Measurements from ENCODE around the gene TM4SF20.

DNA sequence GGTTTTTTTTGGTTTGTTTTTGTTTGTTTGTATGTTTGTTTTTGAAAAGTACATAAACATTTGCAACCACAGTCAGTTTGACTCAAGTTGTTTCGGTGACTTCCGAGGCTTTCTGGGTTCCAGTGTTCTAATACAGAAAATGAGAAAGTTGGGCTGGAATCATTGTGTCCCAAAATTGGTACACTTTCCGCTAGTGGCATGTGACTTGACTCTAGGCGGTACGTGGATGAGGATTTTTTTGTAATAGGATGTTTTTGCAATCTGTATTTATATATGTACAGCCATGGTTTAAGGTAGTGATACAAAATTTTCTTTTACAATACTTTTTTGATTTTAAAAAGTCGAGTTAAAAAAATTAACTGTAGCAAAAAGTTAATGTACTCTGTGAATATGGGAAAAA is 52.3 kb downstream of the TM4SF20 start:
- TF ChIP-seq, protein P1, sequence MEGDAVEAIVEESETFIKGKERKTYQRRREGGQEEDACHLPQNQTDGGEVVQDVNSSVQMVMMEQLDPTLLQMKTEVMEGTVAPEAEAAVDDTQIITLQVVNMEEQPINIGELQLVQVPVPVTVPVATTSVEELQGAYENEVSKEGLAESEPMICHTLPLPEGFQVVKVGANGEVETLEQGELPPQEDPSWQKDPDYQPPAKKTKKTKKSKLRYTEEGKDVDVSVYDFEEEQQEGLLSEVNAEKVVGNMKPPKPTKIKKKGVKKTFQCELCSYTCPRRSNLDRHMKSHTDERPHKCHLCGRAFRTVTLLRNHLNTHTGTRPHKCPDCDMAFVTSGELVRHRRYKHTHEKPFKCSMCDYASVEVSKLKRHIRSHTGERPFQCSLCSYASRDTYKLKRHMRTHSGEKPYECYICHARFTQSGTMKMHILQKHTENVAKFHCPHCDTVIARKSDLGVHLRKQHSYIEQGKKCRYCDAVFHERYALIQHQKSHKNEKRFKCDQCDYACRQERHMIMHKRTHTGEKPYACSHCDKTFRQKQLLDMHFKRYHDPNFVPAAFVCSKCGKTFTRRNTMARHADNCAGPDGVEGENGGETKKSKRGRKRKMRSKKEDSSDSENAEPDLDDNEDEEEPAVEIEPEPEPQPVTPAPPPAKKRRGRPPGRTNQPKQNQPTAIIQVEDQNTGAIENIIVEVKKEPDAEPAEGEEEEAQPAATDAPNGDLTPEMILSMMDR (conservative IDR thresholded peaks at IDR 0.05; ENCODE audit: low read length) = no peak
- TF ChIP-seq EZH2phosphoT487 (IDR thresholded peaks at IDR 0.05; ENCODE audit: borderline replicate concordance, low read depth, low read length) = no peak

All from OCI-LY7 (cell line).